Ascending aorta (tissue), 2 donors: ENCODE results near the gene CPM. TPM values are rescaled to one million over a fixed set of nuclear protein-coding genes. Genes with fewer than 3 reads are reported as not detected.

ENCODE experiments used
- DNase-seq, 2 donors: peaks; one replicate each; pipeline ENCODE4 v3.0.0-alpha.2; 2019; ENCODE audit warnings: low spot score in 2 of 2
- H3K27ac ChIP-seq, 2 donors: fragments of 200-600 bp; sonication (generic); one replicate each; pipeline ENCODE4 v1.5.1; 2016 to 2017; ENCODE audit warnings: mild to moderate bottlenecking in 1 of 2
- H3K27me3 ChIP-seq: fragments of 200-600 bp; sonication (generic); one replicate; pipeline ENCODE4 v1.5.1; 2017
- H3K36me3 ChIP-seq, 2 donors: fragments of 200-600 bp; sonication (generic); one replicate each; pipeline ENCODE4 v1.5.1; 2016
- H3K4me1 ChIP-seq, 2 donors: fragments of 200-600 bp; sonication (generic); one replicate each; pipeline ENCODE4 v1.5.1; 2016 to 2017; ENCODE audit warnings: mild to moderate bottlenecking in 1 of 2
- H3K4me3 ChIP-seq, 2 donors: fragments of 200-600 bp; sonication (generic); one replicate each; pipeline ENCODE4 v1.5.1; 2016 to 2017; ENCODE audit warnings: mild to moderate bottlenecking in 1 of 2
- H3K9me3 ChIP-seq, 2 donors: fragments of 200-600 bp; sonication (generic); one replicate each; pipeline ENCODE4 v1.5.1; 2016
- CTCF ChIP-seq, 3 experiments: fragments of 200-600 bp in 2 of 3; fragments of 450-650 bp in 1 of 3; sonication (generic) in 2 of 3; IDR thresholded peaks; one replicate each; pipeline ENCODE4 v1.5.1; 2016 to 2019; ENCODE audit warnings: antibody characterized with exemption in 3 of 3, mild to moderate bottlenecking in 1 of 3, moderate library complexity in 1 of 3
- intact Hi-C: fragments of 100-400 bp; cut with DNase I; formaldehyde crosslinking; loops from one replicate; pipeline ENCODE4 v1.15.1; 2023
- total RNA-seq: library from RNA; depleted of rRNA; stranded (reverse); fragments of >200 nt; gene quantifications from one replicate; pipeline ENCODE4 v1.1.0, GENCODE V29; 2016

The CPM gene
- total RNA-seq, 1 donor from 2014 or later, result 48.1 TPM

- H3K36me3 ChIP-seq, result no peaks in the 10 kb centered on the region
- intact Hi-C loops, result no loop called here
- no peak for TF ChIP-seq CTCF (IDR thresholded peaks at IDR 0.05)
Measured at GRCh38 chr12:68887641-68888040, 45.3 kb downstream of the CPM start.

GRCh38 chr12:68886636-68887572 is 46.1 kb downstream of the CPM start:
- TF ChIP-seq CTCF (IDR thresholded peaks at IDR 0.05), result no peak
- intact Hi-C loops, result no loop called here
- no peaks in the 10 kb centered on the region for H3K9me3 ChIP-seq
- H3K4me1 ChIP-seq, result no peaks in the 10 kb centered on the region
- no peaks in the 10 kb centered on the region for H3K27me3 ChIP-seq
- no peaks in the 10 kb centered on the region for H3K36me3 ChIP-seq
- no peak overlapping the region for H3K27ac ChIP-seq
- H3K4me3 ChIP-seq, result no peak overlapping the region
- no peak for DNase-seq

More at GRCh38 chr12:68887641-68888040, 45.3 kb downstream of the CPM start:
- no peaks in the 10 kb centered on the region for H3K27me3 ChIP-seq
- H3K9me3 ChIP-seq, result no peaks in the 10 kb centered on the region
- no peak for DNase-seq
- no peak overlapping the region for H3K4me3 ChIP-seq
- H3K27ac ChIP-seq, result no peak overlapping the region
- no peaks in the 10 kb centered on the region for H3K4me1 ChIP-seq

- no peak overlapping the region for H3K27ac ChIP-seq
- no peaks in the 10 kb centered on the region for H3K9me3 ChIP-seq
- H3K36me3 ChIP-seq, result no peaks in the 10 kb centered on the region
- no peak overlapping the region for H3K4me3 ChIP-seq
- DNase-seq, result no peak
- no peak for TF ChIP-seq CTCF (IDR thresholded peaks at IDR 0.05)
- H3K4me1 ChIP-seq, result no peaks in the 10 kb centered on the region
- H3K27me3 ChIP-seq, result no peaks in the 10 kb centered on the region
- intact Hi-C loops, result no loop called here
Measured at GRCh38 chr12:68885381-68885780, 47.6 kb downstream of the CPM start.

- no peak for TF ChIP-seq CTCF (IDR thresholded peaks at IDR 0.05)
- no peak for DNase-seq
- Histone ChIP-seq H3K9me3 (no peaks in the 10 kb centered on the region), H3K4me3 (no peak overlapping the region), H3K36me3 (no peaks in the 10 kb centered on the region), H3K27ac (no peak overlapping the region), H3K27me3 (no peaks in the 10 kb centered on the region), H3K4me1 (no peaks in the 10 kb centered on the region)
- intact Hi-C loops, result no loop called here
Measured at GRCh38 chr12:68884251-68884650, 48.7 kb downstream of the CPM start.

- intact Hi-C loops, result no loop called here
- TF ChIP-seq CTCF (IDR thresholded peaks at IDR 0.05), result no peak
- Histone ChIP-seq H3K4me3 (no peak overlapping the region), H3K4me1 (no peaks in the 10 kb centered on the region), H3K36me3 (no peaks in the 10 kb centered on the region), H3K9me3 (no peaks in the 10 kb centered on the region), H3K27me3 (no peaks in the 10 kb centered on the region), H3K27ac (no peak overlapping the region)
- no peak for DNase-seq
Measured at GRCh38 chr12:68883151-68883550, 49.8 kb downstream of the CPM start.
